Measurements from ENCODE around the gene MAN1C1. TPM values are rescaled to one million over a fixed set of nuclear protein-coding genes. Genes with fewer than 3 reads are reported as not detected.

The MAN1C1 gene
- total and polyA plus RNA-seq, 10 of the 15 experiments (the other 5 are each of a cell fraction or from before 2014, with no cell fraction given): 0.12 to 0.56 (median 0.22) TPM; not detected in 3

- TF ChIP-seq SIN3A (IDR thresholded peaks at IDR 0.05; ENCODE audit: low read depth, low read length) (no peak), TCF7 (IDR thresholded peaks at IDR 0.05; ENCODE audit: borderline replicate concordance) (no peak), MYC (IDR thresholded peaks at IDR 0.05; ENCODE audit: insufficient read depth, insufficient read length, insufficient replicate concordance, low read length, severe bottlenecking) (no peak), ZNF622 (IDR thresholded peaks at IDR 0.05) (no peak), ATF2 (IDR thresholded peaks at IDR 0.05; ENCODE audit: low read length) (no peak), CTCF (IDR thresholded peaks at IDR 0.05 in 2 of 3, conservative IDR thresholded peaks at IDR 0.05 in 1 of 3; ENCODE audit: control insufficient read depth in 2 of 3, extremely low read depth in 1 of 3, insufficient read depth in 1 of 3, low read depth in 3 of 3, low read length in 3 of 3) (no peak), PAX5 (IDR thresholded peaks at IDR 0.05; ENCODE audit: borderline replicate concordance, low read depth, low read length) (no peak), STAT1 (conservative IDR thresholded peaks at IDR 0.05) (no peak)
Measured at GRCh38 chr1:25795946-25796810, 179.6 kb downstream of the MAN1C1 start (continued).

Measured in GM12878 (cell line).